ENCODE results near the gene ACOT9.
"Not testable (repeated sequence)": the region's sequence is repeated elsewhere in the genome, so short reads cannot be mapped to it uniquely, and the experiment has no call there.

The ACOT9 gene

GRCh38 chrX:23692166-23692565 is 50.9 kb downstream of the ACOT9 start:
- DNase-seq (ENCODE audit: low read depth), result no peak

GRCh38 chrX:23676486-23676885 is 66.6 kb downstream of the ACOT9 start:
- DNase-seq (ENCODE audit: low read depth), result not testable (repeated sequence)

GRCh38 chrX:23673108-23673507 is 70.0 kb downstream of the ACOT9 start:
- no peak for DNase-seq (ENCODE audit: low read depth)

- DNase-seq (ENCODE audit: low read depth), result no peak
These were observed 72.5 kb downstream of the ACOT9 start for GRCh38 chrX:23670528-23670927.

GRCh38 chrX:23668335-23668734 is 74.7 kb downstream of the ACOT9 start:
- DNase-seq (ENCODE audit: low read depth), result no peak

GRCh38 chrX:23667239-23668177 is 75.6 kb downstream of the ACOT9 start, which contains the start of gene PRDX4:
Gene PRDX4 (plus strand): TSS chrX:23667493. CDS start chrX:23667571, 78 bp downstream.
- peak; percentile 64 for DNase-seq (ENCODE audit: low read depth)

GRCh38 chrX:23666282-23666681 is 76.8 kb downstream of the ACOT9 start:
- DNase-seq (ENCODE audit: low read depth), result no peak

- no peak for DNase-seq (ENCODE audit: low read depth)
These were observed 78.6 kb downstream of the ACOT9 start for GRCh38 chrX:23664496-23664895.

GRCh38 chrX:23662853-23663252 is 80.2 kb downstream of the ACOT9 start:
- DNase-seq (ENCODE audit: low read depth), result no peak

GRCh38 chrX:23662187-23662586 is 80.9 kb downstream of the ACOT9 start:
- DNase-seq (ENCODE audit: low read depth), result no peak

GRCh38 chrX:23661671-23662070 is 81.4 kb downstream of the ACOT9 start:
- no peak for DNase-seq (ENCODE audit: low read depth)

- DNase-seq (ENCODE audit: low read depth), result no peak
These were observed 82.3 kb downstream of the ACOT9 start for GRCh38 chrX:23660766-23661132.

- DNase-seq (ENCODE audit: low read depth), result not testable (repeated sequence)
These were observed 82.9 kb downstream of the ACOT9 start for GRCh38 chrX:23660083-23660765.

- no peak for DNase-seq (ENCODE audit: low read depth)
These were observed 83.7 kb downstream of the ACOT9 start for GRCh38 chrX:23659339-23659738.

- DNase-seq (ENCODE audit: low read depth), result no peak
These were observed 86.4 kb downstream of the ACOT9 start for GRCh38 chrX:23656684-23657083.

GRCh38 chrX:23656091-23656490 is 87.0 kb downstream of the ACOT9 start:
- no peak for DNase-seq (ENCODE audit: low read depth)
